ENCODE data around the gene LRRC23. TPM values are rescaled to one million over a fixed set of nuclear protein-coding genes. Genes with fewer than 3 reads are reported as not detected.

Gene LRRC23
- polyA plus RNA-seq, 2 of the 4 experiments (the other 2 are of a cell fraction), result 19.1 to 33.3 TPM

- FAIRE-seq (no peak), ATAC-seq (peak; percentile 52 to 70), DNase-seq (ENCODE audit: low read depth in 1 of 2, low spot score in 1 of 2) (peak; percentile 78 to 81)
- H3K4me2 ChIP-seq, result peak overlapping the region; percentile 100
- H3K4me3 ChIP-seq, result peak overlapping the region; percentile 77
- H3K27ac ChIP-seq, result peak overlapping the region; percentile 93 to 94
- ChIA-PET POLR2A (interaction anchor here (0.6 to 6.0 kb wide), 19 partner anchors 10 to 333 kb away, joined by 3 to 105 read pairs (median 4); partner anchors contain the start of genes C12orf57, CDCA3, COPS7A and ENO2), CTCF (interaction anchor here (0.5 to 17.9 kb wide), 38 partner anchors 9 to 417 kb away, joined by 3 to 399 read pairs (median 6); partner anchors contain the start of genes ATN1, C12orf57, C1RL and CDCA3)
- peaks cover 42% of the 10 kb centered on the region for H3K4me1 ChIP-seq
- WGBS (ENCODE audit: missing lambda C conversion rate), result 2% methylated on average over 31 of the region's 40 CpGs
- no peaks in the 10 kb centered on the region for H3K9me3 ChIP-seq
- TF ChIP-seq CEBPB (IDR thresholded peaks at IDR 0.05), result no peak
- TF ChIP-seq SMC3 (IDR thresholded peaks at IDR 0.05), result peak; percentile 88
- peak; percentile 27; the same call in 1 of the 2 replicates for TF ChIP-seq PHF8 (IDR thresholded peaks at IDR 0.05; ENCODE audit: borderline replicate concordance, low read depth)
- no peak for TF ChIP-seq RARB (CRISPR knock-in tag; IDR thresholded peaks at IDR 0.05)
- TF ChIP-seq ESRRA (IDR thresholded peaks at IDR 0.05; ENCODE audit: borderline replicate concordance, low read length), result no peak
- peak; percentile 44; the same call in 1 of the 2 replicates for TF ChIP-seq E2F6 (IDR thresholded peaks at IDR 0.05; ENCODE audit: borderline replicate concordance, low read depth)
- TF ChIP-seq RCOR1 (IDR thresholded peaks at IDR 0.05; ENCODE audit: low read depth, low read length), result no peak
- TF ChIP-seq KDM5A (IDR thresholded peaks at IDR 0.05), result no peak
- no peak for TF ChIP-seq MAFK (IDR thresholded peaks at IDR 0.05; ENCODE audit: partially characterized antibody)
- no peak for TF ChIP-seq FOSL2 (IDR thresholded peaks at IDR 0.05)
- TF ChIP-seq FOSL2 (CRISPR knock-in tag; IDR thresholded peaks at IDR 0.05), result no peak
- TF ChIP-seq BCL3 (IDR thresholded peaks at IDR 0.05), result peak; percentile 39; the same call in 2 of the 3 replicates
- TF ChIP-seq ZFP36 (IDR thresholded peaks at IDR 0.05; ENCODE audit: borderline replicate concordance, partially characterized antibody), result no peak
- no peak for TF ChIP-seq CBX2 (IDR thresholded peaks at IDR 0.05; ENCODE audit: borderline replicate concordance, low read depth)
- no peak for TF ChIP-seq HDAC2 (IDR thresholded peaks at IDR 0.05)
- TF ChIP-seq HMGXB4 (CRISPR knock-in tag; IDR thresholded peaks at IDR 0.05; ENCODE audit: borderline replicate concordance), result no peak
- no peak for TF ChIP-seq BHLHE40 (IDR thresholded peaks at IDR 0.05; ENCODE audit: low read depth, low read length)
- TF ChIP-seq POLR2A (IDR thresholded peaks at IDR 0.05; ENCODE audit: low read length), result peak; percentile 59
- TF ChIP-seq CHD2 (IDR thresholded peaks at IDR 0.05; ENCODE audit: low read length, partially characterized antibody), result no peak
- no peak for TF ChIP-seq TP53 (CRISPR knock-in tag; IDR thresholded peaks at IDR 0.05)
- no peak for TF ChIP-seq HEYL (CRISPR knock-in tag; IDR thresholded peaks at IDR 0.05)
- TF ChIP-seq HOXB13 (CRISPR knock-in tag; IDR thresholded peaks at IDR 0.05; ENCODE audit: low read depth), result no peak
- TF ChIP-seq RFX5 (IDR thresholded peaks at IDR 0.05), result no peak
- TF ChIP-seq HES2 (IDR thresholded peaks at IDR 0.05), result no peak
- TF ChIP-seq JUN (IDR thresholded peaks at IDR 0.05), result peak in 1 of 2 experiments; percentile 31; a peak in 2 of 5 replicates
- no peak for TF ChIP-seq CBX8 (IDR thresholded peaks at IDR 0.05)
- 0 out of 2 replicates have a peak, but pooled peaks have one; percentile 75 for TF ChIP-seq RNF2 (IDR thresholded peaks at IDR 0.05; ENCODE audit: borderline replicate concordance, low read depth)
- TF ChIP-seq ZNF302 (CRISPR knock-in tag; IDR thresholded peaks at IDR 0.05), result no peak
- no peak for TF ChIP-seq ELK1 (IDR thresholded peaks at IDR 0.05; ENCODE audit: low read depth, low read length)
- TF ChIP-seq MYC (IDR thresholded peaks at IDR 0.05; ENCODE audit: borderline replicate concordance, low read length), result peak; percentile 60; the same call in 1 of the 2 replicates
- no peak for TF ChIP-seq NR3C1 (IDR thresholded peaks at IDR 0.05)
- TF ChIP-seq CHD4 (IDR thresholded peaks at IDR 0.05; ENCODE audit: borderline replicate concordance), result no peak
- TF ChIP-seq ATOH8 (CRISPR knock-in tag; IDR thresholded peaks at IDR 0.05; ENCODE audit: low read depth), result no peak
- no peak for TF ChIP-seq EHF (CRISPR knock-in tag; IDR thresholded peaks at IDR 0.05)
Measured at GRCh38 chr12:6872073-6873048, 32.3 kb upstream of the LRRC23 start.

All from A549 (cell line).